Adipocyte (in vitro differentiated cells): ENCODE data around the gene CERK.
A peak's percentile ranks its signal among the peaks of the same experiment; 100 is the strongest.
"Not testable (repeated sequence)": the region's sequence is repeated elsewhere in the genome, so short reads cannot be mapped to it uniquely, and the experiment has no call there.

Source experiments
- DNase-seq: peaks from one replicate; pipeline ENCODE4 v3.0.0-alpha.2; 2015; ENCODE audit warnings: low read depth
- H3K27me3 ChIP-seq: replicated peaks from 2 replicates; pipeline ENCODE4 v1.7.0; 2013; ENCODE audit warnings: mild to moderate bottlenecking, low read length, moderate library complexity; ENCODE audit not compliant: control insufficient read depth, insufficient read depth
- H3K36me3 ChIP-seq: 2 replicates; pipeline ENCODE4 v1.7.0; 2013; ENCODE audit warnings: low read length, mild to moderate bottlenecking, moderate library complexity; ENCODE audit not compliant: control insufficient read depth, insufficient read depth, severe bottlenecking
- H3K4me1 ChIP-seq: 2 replicates; pipeline ENCODE4 v1.7.0; 2013; ENCODE audit warnings: mild to moderate bottlenecking, low read length, moderate library complexity; ENCODE audit not compliant: control insufficient read depth, insufficient read depth
- H3K4me3 ChIP-seq: 2 replicates; pipeline ENCODE4 v1.7.0; 2013; ENCODE audit warnings: mild to moderate bottlenecking, low read length, moderate library complexity
- H3K9ac ChIP-seq: 2 replicates; pipeline ENCODE4 v1.7.0; 2013; ENCODE audit warnings: mild to moderate bottlenecking, low read length, moderate library complexity
- H3K9me3 ChIP-seq: 2 replicates; pipeline ENCODE4 v1.7.0; 2013; ENCODE audit warnings: mild to moderate bottlenecking, low read length, moderate library complexity; ENCODE audit not compliant: control insufficient read depth

Gene CERK

GRCh38 chr22:46655861-46656608 lies 82.0 kb downstream of the CERK start:
- Histone ChIP-seq H3K4me1 (peaks cover 16% of the 10 kb centered on the region), H3K36me3 (no peaks in the 10 kb centered on the region), H3K27me3 (no peaks in the 10 kb centered on the region), H3K9ac (no peak overlapping the region), H3K9me3 (no peaks in the 10 kb centered on the region), H3K4me3 (no peak overlapping the region)
- DNase-seq = no peak

GRCh38 chr22:46654927-46655595 lies 83.0 kb downstream of the CERK start:
- Histone ChIP-seq H3K9ac (no peak overlapping the region), H3K27me3 (no peaks in the 10 kb centered on the region), H3K36me3 (no peaks in the 10 kb centered on the region), H3K4me1 (peaks cover 16% of the 10 kb centered on the region), H3K9me3 (no peaks in the 10 kb centered on the region), H3K4me3 (no peak overlapping the region)
- DNase-seq = no peak

DNA sequence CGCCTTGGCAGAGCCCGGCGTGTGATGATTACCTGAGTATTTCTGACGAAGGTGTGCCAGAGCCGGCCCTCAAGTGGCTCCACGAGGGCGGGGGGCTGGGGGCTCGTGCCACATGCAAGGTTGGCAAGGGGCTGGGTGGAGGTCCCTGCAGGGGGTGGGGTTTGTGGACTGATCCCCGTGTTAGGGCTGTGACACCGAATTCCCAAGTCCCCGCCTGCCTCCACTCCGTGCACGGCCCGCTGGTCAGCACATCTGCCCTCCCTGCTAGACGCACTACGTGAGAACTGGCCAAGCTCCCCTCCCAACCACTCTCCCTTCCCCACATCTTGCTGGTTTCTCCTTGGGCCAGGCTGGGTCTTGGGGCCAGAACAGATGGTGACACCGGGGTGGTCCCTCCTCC lies 83.6 kb downstream of the CERK start:
- Histone ChIP-seq H3K9ac (no peak overlapping the region), H3K4me1 (peaks cover 16% of the 10 kb centered on the region), H3K9me3 (no peaks in the 10 kb centered on the region), H3K4me3 (no peak overlapping the region), H3K36me3 (no peaks in the 10 kb centered on the region), H3K27me3 (no peaks in the 10 kb centered on the region)
- DNase-seq = no peak

- H3K36me3 ChIP-seq = no peaks in the 10 kb centered on the region
- no peaks in the 10 kb centered on the region for H3K27me3 ChIP-seq
- H3K4me3 ChIP-seq = no peak overlapping the region
- no peak for DNase-seq
- H3K4me1 ChIP-seq = peaks cover 16% of the 10 kb centered on the region
- H3K9ac ChIP-seq = no peak overlapping the region
- H3K9me3 ChIP-seq = no peaks in the 10 kb centered on the region
Observed at GRCh38 chr22:46653596-46653995, 84.5 kb downstream of the CERK start.

- Histone ChIP-seq H3K9me3 (no peaks in the 10 kb centered on the region), H3K4me3 (peak overlapping the region; percentile 48), H3K36me3 (no peaks in the 10 kb centered on the region), H3K9ac (peak overlapping the region; percentile 72), H3K4me1 (peaks cover 16% of the 10 kb centered on the region), H3K27me3 (no peaks in the 10 kb centered on the region)
- DNase-seq = no peak
Observed at GRCh38 chr22:46652847-46653331, 85.2 kb downstream of the CERK start.

- peak overlapping the region; percentile 48 for H3K4me3 ChIP-seq
- no peak for DNase-seq
Observed at GRCh38 chr22:46652081-46652846, 85.8 kb downstream of the CERK start.

GRCh38 chr22:46651316-46651715 lies 86.7 kb downstream of the CERK start:
- Histone ChIP-seq H3K36me3 (peaks cover 3% of the 10 kb centered on the region), H3K9ac (no peak overlapping the region), H3K4me3 (no peak overlapping the region), H3K9me3 (no peaks in the 10 kb centered on the region), H3K27me3 (no peaks in the 10 kb centered on the region), H3K4me1 (peaks cover 16% of the 10 kb centered on the region)
- no peak for DNase-seq

More at GRCh38 chr22:46652081-46652846, 85.8 kb downstream of the CERK start:
- Histone ChIP-seq H3K9me3 (no peaks in the 10 kb centered on the region), H3K4me1 (peaks cover 16% of the 10 kb centered on the region), H3K27me3 (no peaks in the 10 kb centered on the region), H3K9ac (peak overlapping the region; percentile 72), H3K36me3 (peaks cover 3% of the 10 kb centered on the region)

- no peak for DNase-seq
Observed at GRCh38 chr22:46650078-46650810, 87.8 kb downstream of the CERK start.

GRCh38 chr22:46649141-46650077 lies 88.6 kb downstream of the CERK start:
- H3K27me3 ChIP-seq = no peaks in the 10 kb centered on the region
- no peak overlapping the region for H3K9ac ChIP-seq
- H3K9me3 ChIP-seq = no peaks in the 10 kb centered on the region
- H3K4me1 ChIP-seq = peaks cover 16% of the 10 kb centered on the region
- H3K36me3 ChIP-seq = peaks cover 3% of the 10 kb centered on the region
- no peak overlapping the region for H3K4me3 ChIP-seq
- DNase-seq = no peak

More at GRCh38 chr22:46650078-46650810, 87.8 kb downstream of the CERK start:
- Histone ChIP-seq H3K9ac (no peak overlapping the region), H3K27me3 (no peaks in the 10 kb centered on the region), H3K4me1 (peaks cover 16% of the 10 kb centered on the region), H3K36me3 (peaks cover 3% of the 10 kb centered on the region), H3K4me3 (no peak overlapping the region), H3K9me3 (no peaks in the 10 kb centered on the region)

- not testable (repeated sequence) for H3K36me3 ChIP-seq, H3K9me3 ChIP-seq, H3K4me3 ChIP-seq, H3K9ac ChIP-seq, DNase-seq, H3K27me3 ChIP-seq
- H3K4me1 ChIP-seq = peaks cover 14% of the 10 kb centered on the region
Observed at GRCh38 chr22:46648225-46648820, 89.7 kb downstream of the CERK start.
